Right cardiac atrium (tissue), 5 donors: ENCODE measurements around the gene PRAME. TPM values are rescaled to one million over a fixed set of nuclear protein-coding genes. Genes with fewer than 3 reads are reported as not detected.
"Not testable (repeated sequence)": the region's sequence is repeated elsewhere in the genome, so short reads cannot be mapped to it uniquely, and the experiment has no call there.

Experiments used
- ATAC-seq, 2 donors: fragments of 200-7000 bp; cut with Tn5 transposase; one replicate each; pipeline versions ENCODE4 v1.8.0 to v1.9.1; 2020; ENCODE audit warnings: moderate library complexity in 2 of 2, mild to moderate bottlenecking in 1 of 2
- DNase-seq, 3 donors: peaks; one replicate each; pipeline ENCODE4 v3.0.0-alpha.2; 2020
- H3K27ac ChIP-seq: one replicate; pipeline ENCODE4 v1.5.1; 2013; ENCODE audit warnings: mild to moderate bottlenecking, low read length, control low read depth, moderate library complexity
- H3K27me3 ChIP-seq: one replicate; pipeline ENCODE4 v1.6.1; 2013; ENCODE audit not compliant: control insufficient read depth, insufficient read depth
- H3K4me1 ChIP-seq: one replicate; pipeline ENCODE4 v1.6.1; 2013; ENCODE audit warnings: low read length; ENCODE audit not compliant: control insufficient read depth, insufficient read depth
- H3K4me3 ChIP-seq: one replicate; pipeline ENCODE4 v1.5.1; 2013; ENCODE audit warnings: low read length, control low read depth
- H3K9me3 ChIP-seq: one replicate; pipeline ENCODE4 v1.6.1; 2013; ENCODE audit warnings: low read length; ENCODE audit not compliant: control insufficient read depth
- WGBS: extraction: QIAGEN DNeasy Blood & Tissue Kit; methylation state at CpG from one replicate; pipeline ENCODE4 v1.1.7; 2013; 5-methylcytosine and 5-hydroxymethylcytosine counted together
- intact Hi-C, 4 donors: fragments of 100-400 bp; cut with DNase I; formaldehyde crosslinking; loops; one replicate each; pipeline versions ENCODE4 v1.11.0 to v1.14.0; 2022 to 2023
- long read RNA-seq, 4 donors: library from polyadenylated mRNA; unstranded; transcript quantifications; one replicate each; pipeline ENCODE4 v2.0.0, GENCODE V29; 2020 to 2021
- polyA plus RNA-seq: library from polyadenylated mRNA; stranded (reverse); fragments of 200-250 nt; gene quantifications from one replicate; pipeline ENCODE4 v1.2.3, GENCODE V29; 2013
- total RNA-seq, 4 donors: library from RNA; stranded (reverse); fragmentation: NEBNext Ultra II Directional; extraction: Animal tissue kit (Norgen Biotek cat#: 25700); gene quantifications; one replicate each; pipeline ENCODE4 v1.2.1, GENCODE V29; 2021
- donor health status: healthy with polysubstance abuse.
- donor health status: DM: no; HTN: yes; CAD: no.
- donor health status: DM: no; HTN: no; CAD: no.
- donor health status: DM: no; HTN: yes; CAD: no; lungs with severe emphysema.
- donor health status: DM: yes; HTN: yes; CAD: no.

PRAME gene
- not detected for total RNA-seq
- polyA plus RNA-seq, result 0.05 TPM
- long read RNA-seq, donor 1, result 0 reads
- long read RNA-seq, donor 2, result 0 reads
- long read RNA-seq, donor 3, partial matches to known transcripts, result 0 of 1 reads
- long read RNA-seq, donor 3, other reads (novel, unspliced or antisense), result 0 of 1 reads
- long read RNA-seq, donor 4, result 0 reads

- intact Hi-C loops, result no loop called here
- 57% methylated on average over 32 of the region's 32 CpGs for WGBS
- no peak within 1 kb of the TSS for H3K4me3 ChIP-seq
- DNase-seq, result peak; percentile 30 to 77 (median 61)
- ATAC-seq, result peak; percentile 31 to 41
- no peaks in the 10 kb centered on the region for H3K9me3 ChIP-seq
- H3K27me3 ChIP-seq, result no peaks in the 10 kb centered on the region
- H3K4me1 ChIP-seq, result no peaks in the 10 kb centered on the region
- H3K27ac ChIP-seq, result no peak within 1 kb of the TSS
These were observed at the start of gene PRAME for GRCh38 chr22:22558972-22559603. Gene PRAME (minus strand): TSS chr22:22559265. CDS start chr22:22556832, 2,433 bp downstream.

GRCh38 chr22:22608022-22608421 lies 49.0 kb upstream of the PRAME start:
- H3K27ac ChIP-seq, H3K27me3 ChIP-seq, H3K4me3 ChIP-seq, H3K9me3 ChIP-seq, intact Hi-C loops, DNase-seq, ATAC-seq, H3K4me1 ChIP-seq: not testable (repeated sequence)
- 85% methylated on average over 3 of the region's 3 CpGs for WGBS

GRCh38 chr22:22605074-22605404 lies 46.0 kb upstream of the PRAME start:
- H3K27ac ChIP-seq, result no peak overlapping the region
- no peak overlapping the region for H3K4me3 ChIP-seq
- no peaks in the 10 kb centered on the region for H3K9me3 ChIP-seq
- H3K4me1 ChIP-seq, result no peaks in the 10 kb centered on the region
- H3K27me3 ChIP-seq, result no peaks in the 10 kb centered on the region
- intact Hi-C loops, result no loop called here
- ATAC-seq, result no peak
- WGBS, result 72% methylated on average over 3 of the region's 3 CpGs
- no peak for DNase-seq

GRCh38 chr22:22604326-22605073 lies 45.4 kb upstream of the PRAME start:
- intact Hi-C loops, result no loop called here
- ATAC-seq (no peak), DNase-seq (no peak)
- WGBS, result 73% methylated on average over 3 of the region's 3 CpGs
- no peaks in the 10 kb centered on the region for H3K9me3 ChIP-seq
- no peaks in the 10 kb centered on the region for H3K27me3 ChIP-seq
- H3K4me3 ChIP-seq, result no peak overlapping the region
- no peaks in the 10 kb centered on the region for H3K4me1 ChIP-seq
- H3K27ac ChIP-seq, result no peak overlapping the region

GRCh38 chr22:22603470-22603947 lies 44.4 kb upstream of the PRAME start:
- Histone ChIP-seq H3K4me3 (no peak overlapping the region), H3K27me3 (no peaks in the 10 kb centered on the region), H3K27ac (no peak overlapping the region), H3K9me3 (no peaks in the 10 kb centered on the region), H3K4me1 (no peaks in the 10 kb centered on the region)
- no peak for ATAC-seq
- no peak for DNase-seq
- WGBS, result 76% methylated on average over 3 of the region's 3 CpGs
- intact Hi-C loops, result no loop called here

- ATAC-seq (no peak), DNase-seq (no peak)
- H3K27me3 ChIP-seq, result no peaks in the 10 kb centered on the region
- H3K4me1 ChIP-seq, result no peaks in the 10 kb centered on the region
- no peak overlapping the region for H3K27ac ChIP-seq
- WGBS, result 84% methylated on average over 6 of the region's 6 CpGs
- H3K4me3 ChIP-seq, result no peak overlapping the region
- H3K9me3 ChIP-seq, result no peaks in the 10 kb centered on the region
- intact Hi-C loops, result no loop called here
These were observed 41.6 kb upstream of the PRAME start for GRCh38 chr22:22600531-22601261.

GRCh38 chr22:22599248-22599647 lies 40.2 kb upstream of the PRAME start:
- intact Hi-C loops, result no loop called here
- 52% methylated on average over 3 of the region's 3 CpGs for WGBS
- H3K9me3 ChIP-seq, result no peaks in the 10 kb centered on the region
- no peak overlapping the region for H3K4me3 ChIP-seq
- ATAC-seq (no peak), DNase-seq (no peak)
- H3K27ac ChIP-seq, result no peak overlapping the region
- H3K4me1 ChIP-seq, result no peaks in the 10 kb centered on the region
- H3K27me3 ChIP-seq, result no peaks in the 10 kb centered on the region

GRCh38 chr22:22598144-22598543 lies 39.1 kb upstream of the PRAME start:
- Histone ChIP-seq H3K9me3 (no peaks in the 10 kb centered on the region), H3K4me1 (no peaks in the 10 kb centered on the region), H3K27me3 (no peaks in the 10 kb centered on the region), H3K4me3 (no peak overlapping the region), H3K27ac (no peak overlapping the region)
- no peak for DNase-seq
- intact Hi-C loops, result no loop called here
- no peak for ATAC-seq
- WGBS, result 57% methylated on average over 5 of the region's 5 CpGs

- ATAC-seq, result no peak
- Histone ChIP-seq H3K9me3 (no peaks in the 10 kb centered on the region), H3K27me3 (no peaks in the 10 kb centered on the region), H3K4me1 (no peaks in the 10 kb centered on the region), H3K27ac (no peak overlapping the region), H3K4me3 (no peak overlapping the region)
- 53% methylated on average over 5 of the region's 5 CpGs for WGBS
- intact Hi-C loops, result no loop called here
- DNase-seq, result no peak
These were observed 36.2 kb upstream of the PRAME start for GRCh38 chr22:22595001-22595835.

GRCh38 chr22:22593964-22594656 lies 35.0 kb upstream of the PRAME start:
- ATAC-seq (peak in 1 of 2 donors; percentile 40), DNase-seq (peak; percentile 32 to 78 (median 47))
- intact Hi-C loops, result no loop called here
- WGBS, result 49% methylated on average over 10 of the region's 10 CpGs
- Histone ChIP-seq H3K4me3 (no peak overlapping the region), H3K4me1 (no peaks in the 10 kb centered on the region), H3K9me3 (no peaks in the 10 kb centered on the region), H3K27me3 (no peaks in the 10 kb centered on the region), H3K27ac (no peak overlapping the region)
